Measurements from ENCODE around the gene SP100. TPM values are rescaled to one million over a fixed set of nuclear protein-coding genes. Genes with fewer than 3 reads are reported as not detected.

The SP100 gene
- total RNA-seq, 1 experiment from 2014 or later: 110 TPM

GRCh38 chr2:230578106-230578505, 162.1 kb downstream of the SP100 start:
- H3K9me3 Mint-ChIP-seq (ENCODE audit: low read depth, unreplicated experiment): peaks cover 12% of the 10 kb centered on the region

DNA sequence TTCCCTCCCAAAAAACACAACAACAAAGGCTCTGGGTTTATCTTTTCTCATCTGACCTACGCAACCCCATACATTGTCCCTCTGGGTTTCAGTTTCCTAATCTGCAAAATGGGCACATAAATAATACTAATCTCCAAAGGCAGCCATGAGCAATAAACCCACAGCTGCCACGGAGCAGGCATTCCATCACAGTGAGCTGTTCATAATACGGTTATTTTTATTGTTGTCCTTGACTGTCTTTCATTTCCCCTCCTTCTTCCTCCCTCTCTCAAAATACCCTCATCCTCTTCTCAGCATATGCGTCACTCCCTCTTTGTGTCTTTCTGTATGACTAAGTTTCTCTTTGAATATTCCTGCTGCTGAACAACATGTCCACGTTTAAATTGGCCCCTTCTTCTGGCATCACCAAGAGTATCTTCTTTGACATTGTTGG, 166.9 kb downstream of the SP100 start:
- H3K4me1 Mint-ChIP-seq (ENCODE audit: low read depth, unreplicated experiment): no peaks in the 10 kb centered on the region

More at GRCh38 chr2:230578106-230578505, 162.1 kb downstream of the SP100 start:
- no peak for TF ChIP-seq CTCF (IDR thresholded peaks at IDR 0.05; ENCODE audit: unreplicated experiment)
- Mint-ChIP-seq H3K27ac (ENCODE audit: unreplicated experiment) (no peak overlapping the region), H3K27me3 (ENCODE audit: unreplicated experiment) (peaks cover 36% of the 10 kb centered on the region), H3K4me1 (ENCODE audit: low read depth, unreplicated experiment) (peaks cover 14% of the 10 kb centered on the region), H3K4me3 (ENCODE audit: low read depth, unreplicated experiment) (no peak overlapping the region), H3K36me3 (ENCODE audit: insufficient read depth, unreplicated experiment) (no peaks in the 10 kb centered on the region)
- CTCF ChIA-PET: no interaction called here
- intact Hi-C loops (cut with micrococcal nuclease; ENCODE audit: unreplicated experiment): no loop called here
- DNase-seq: no peak
- no TSS peak for BruUV-seq (replicated peaks)

DNA sequence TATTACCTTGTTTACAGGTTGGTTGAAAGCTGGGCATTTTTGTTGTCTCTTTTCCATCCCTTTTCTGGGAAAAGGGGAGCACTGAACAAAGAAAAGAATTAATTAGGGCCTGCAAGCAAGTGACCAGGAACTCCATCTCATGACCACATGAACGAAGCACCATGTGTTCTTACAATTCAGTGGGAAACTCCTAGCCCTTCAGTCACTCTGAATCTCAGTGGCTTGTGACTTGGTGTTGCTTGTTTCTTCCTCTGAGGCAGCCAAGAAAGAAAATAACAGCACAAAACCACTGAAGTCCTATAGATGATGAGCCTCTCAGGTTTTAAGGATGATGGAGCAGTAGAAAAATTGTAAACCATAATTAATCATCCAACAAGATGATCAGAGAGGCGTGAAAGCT, 167.6 kb downstream of the SP100 start:
- Mint-ChIP-seq H3K27ac (ENCODE audit: unreplicated experiment) (no peak overlapping the region), H3K4me1 (ENCODE audit: low read depth, unreplicated experiment) (no peaks in the 10 kb centered on the region), H3K27me3 (ENCODE audit: unreplicated experiment) (no peaks in the 10 kb centered on the region), H3K9me3 (ENCODE audit: low read depth, unreplicated experiment) (no peaks in the 10 kb centered on the region), H3K4me3 (ENCODE audit: low read depth, unreplicated experiment) (no peak overlapping the region), H3K36me3 (ENCODE audit: insufficient read depth, unreplicated experiment) (no peaks in the 10 kb centered on the region)
- intact Hi-C loops (cut with micrococcal nuclease; ENCODE audit: unreplicated experiment): no loop called here
- no TSS peak for BruUV-seq (replicated peaks)
- no peak for TF ChIP-seq CTCF (IDR thresholded peaks at IDR 0.05; ENCODE audit: unreplicated experiment)
- CTCF ChIA-PET: no interaction called here
- no peak for DNase-seq

More for the DNA sequence above, 166.9 kb downstream of the SP100 start:
- no peaks in the 10 kb centered on the region for H3K36me3 Mint-ChIP-seq (ENCODE audit: insufficient read depth, unreplicated experiment)
- TF ChIP-seq CTCF (IDR thresholded peaks at IDR 0.05; ENCODE audit: unreplicated experiment): no peak
- H3K27ac Mint-ChIP-seq (ENCODE audit: unreplicated experiment): no peak overlapping the region
- no TSS peak for BruUV-seq (replicated peaks)
- H3K27me3 Mint-ChIP-seq (ENCODE audit: unreplicated experiment): no peaks in the 10 kb centered on the region
- CTCF ChIA-PET: no interaction called here
- intact Hi-C loops (cut with micrococcal nuclease; ENCODE audit: unreplicated experiment): no loop called here
- H3K9me3 Mint-ChIP-seq (ENCODE audit: low read depth, unreplicated experiment): no peaks in the 10 kb centered on the region
- H3K4me3 Mint-ChIP-seq (ENCODE audit: low read depth, unreplicated experiment): no peak overlapping the region
- no peak for DNase-seq

DNA sequence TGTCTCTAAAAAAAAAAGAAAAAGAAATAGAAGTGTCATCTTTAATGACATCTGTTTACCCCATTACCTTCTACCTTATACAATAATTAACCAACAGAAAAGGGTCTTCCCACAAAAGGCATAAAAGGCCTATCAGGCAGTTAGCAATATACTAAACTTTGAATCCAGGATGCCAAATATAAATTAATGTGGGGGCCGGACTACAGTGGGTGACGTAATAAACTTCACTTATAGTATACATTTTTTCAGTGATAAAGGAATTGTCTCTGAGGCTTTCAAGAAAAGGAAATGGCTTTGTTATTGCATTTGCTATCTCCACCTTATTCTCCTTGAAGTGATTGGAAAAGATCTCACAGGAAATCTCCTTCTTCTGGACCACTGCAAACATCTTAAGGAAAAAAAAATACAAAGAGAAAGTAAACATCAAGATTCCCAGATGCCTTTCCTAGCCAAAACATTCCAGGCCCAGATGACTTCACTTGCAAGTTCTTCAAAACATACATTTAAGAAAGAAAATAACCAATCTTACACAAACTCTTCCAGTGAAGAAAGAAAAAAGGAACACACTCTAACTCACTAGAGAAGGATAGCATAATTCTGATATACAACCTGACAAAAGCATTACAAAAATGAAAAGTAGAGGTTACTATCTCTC, 170.5 kb downstream of the SP100 start:
- no peak for DNase-seq
- Mint-ChIP-seq H3K9me3 (ENCODE audit: low read depth, unreplicated experiment) (no peaks in the 10 kb centered on the region), H3K4me3 (ENCODE audit: low read depth, unreplicated experiment) (no peak overlapping the region), H3K27me3 (ENCODE audit: unreplicated experiment) (no peaks in the 10 kb centered on the region), H3K36me3 (ENCODE audit: insufficient read depth, unreplicated experiment) (no peaks in the 10 kb centered on the region), H3K27ac (ENCODE audit: unreplicated experiment) (no peak overlapping the region), H3K4me1 (ENCODE audit: low read depth, unreplicated experiment) (no peaks in the 10 kb centered on the region)
- no TSS peak for BruUV-seq (replicated peaks)
- CTCF ChIA-PET: interaction anchor here (0.7 kb wide), 1 partner anchor 888 kb away, joined by 5 read pairs; no protein-coding TSS in a partner anchor
- TF ChIP-seq CTCF (IDR thresholded peaks at IDR 0.05; ENCODE audit: unreplicated experiment): no peak
- intact Hi-C loops (cut with micrococcal nuclease; ENCODE audit: unreplicated experiment): no loop called here

Data from Calu3 (cell line).